ENCODE results near the gene ARHGEF37.
"Not testable (repeated sequence)": the region's sequence is repeated elsewhere in the genome, so short reads cannot be mapped to it uniquely, and the experiment has no call there.

ARHGEF37 gene

GRCh38 chr5:149593370-149593769 lies 12.1 kb downstream of the ARHGEF37 start:
- no peak overlapping the region for H3K4me3 ChIP-seq (ENCODE audit: low read length, poor library complexity, severe bottlenecking)
- no peak overlapping the region for H2AFZ ChIP-seq (ENCODE audit: low read length)
- H3K79me2 ChIP-seq (ENCODE audit: insufficient read depth, low read length), result no peaks in the 10 kb centered on the region
- H3F3A ChIP-seq (ENCODE audit: low read depth), result no peaks in the 10 kb centered on the region
- H3K4me2 ChIP-seq (ENCODE audit: low read depth, low read length, poor library complexity, severe bottlenecking), result no peak overlapping the region
- no peaks in the 10 kb centered on the region for H3K9me2 ChIP-seq (replicated peaks; ENCODE audit: low read depth, low read length)
- H3K9ac ChIP-seq (ENCODE audit: low read depth, low read length, poor library complexity, severe bottlenecking), result no peak overlapping the region
- no peak for TF ChIP-seq EZH2phosphoT487 (IDR thresholded peaks at IDR 0.05; ENCODE audit: borderline replicate concordance)
- no peak for TF ChIP-seq CTCF (conservative IDR thresholded peaks at IDR 0.05; ENCODE audit: low read length)
- no peaks in the 10 kb centered on the region for H3K9me3 ChIP-seq (ENCODE audit: insufficient read depth, low read depth, low read length)
- H4K20me1 ChIP-seq (ENCODE audit: insufficient read depth, low read length, poor library complexity, severe bottlenecking), result no peaks in the 10 kb centered on the region
- peaks cover 6% of the 10 kb centered on the region for H3K4me1 ChIP-seq (ENCODE audit: insufficient read depth, low read length, poor library complexity, severe bottlenecking)
- no peaks in the 10 kb centered on the region for H3K27me3 ChIP-seq (ENCODE audit: insufficient read depth, low read length, poor library complexity, severe bottlenecking)
- H3K36me3 ChIP-seq (ENCODE audit: insufficient read depth, low read length), result no peaks in the 10 kb centered on the region

GRCh38 chr5:149594206-149594895 lies 13.1 kb downstream of the ARHGEF37 start:
- no peaks in the 10 kb centered on the region for H3K36me3 ChIP-seq (ENCODE audit: insufficient read depth, low read length)
- no peaks in the 10 kb centered on the region for H3K79me2 ChIP-seq (ENCODE audit: insufficient read depth, low read length)
- H3F3A ChIP-seq (ENCODE audit: low read depth), result no peaks in the 10 kb centered on the region
- H3K4me3 ChIP-seq (ENCODE audit: low read length, poor library complexity, severe bottlenecking), result no peak overlapping the region
- H3K27me3 ChIP-seq (ENCODE audit: insufficient read depth, low read length, poor library complexity, severe bottlenecking), result no peaks in the 10 kb centered on the region
- H3K4me1 ChIP-seq (ENCODE audit: insufficient read depth, low read length, poor library complexity, severe bottlenecking), result peaks cover 6% of the 10 kb centered on the region
- H3K9me3 ChIP-seq (ENCODE audit: insufficient read depth, low read depth, low read length), result no peaks in the 10 kb centered on the region
- no peak overlapping the region for H3K9ac ChIP-seq (ENCODE audit: low read depth, low read length, poor library complexity, severe bottlenecking)
- no peak overlapping the region for H3K4me2 ChIP-seq (ENCODE audit: low read depth, low read length, poor library complexity, severe bottlenecking)
- no peak overlapping the region for H2AFZ ChIP-seq (ENCODE audit: low read length)
- no peaks in the 10 kb centered on the region for H3K9me2 ChIP-seq (replicated peaks; ENCODE audit: low read depth, low read length)
- H4K20me1 ChIP-seq (ENCODE audit: insufficient read depth, low read length, poor library complexity, severe bottlenecking), result no peaks in the 10 kb centered on the region
- no peak for TF ChIP-seq EZH2phosphoT487 (IDR thresholded peaks at IDR 0.05; ENCODE audit: borderline replicate concordance)
- TF ChIP-seq CTCF (conservative IDR thresholded peaks at IDR 0.05; ENCODE audit: low read length), result no peak

- not testable (repeated sequence) for H3K9ac ChIP-seq (ENCODE audit: low read depth, low read length, poor library complexity, severe bottlenecking); H3K36me3 ChIP-seq (ENCODE audit: insufficient read depth, low read length); H3K9me2 ChIP-seq (replicated peaks; ENCODE audit: low read depth, low read length); H3K27me3 ChIP-seq (ENCODE audit: insufficient read depth, low read length, poor library complexity, severe bottlenecking); H3K4me3 ChIP-seq (ENCODE audit: low read length, poor library complexity, severe bottlenecking); H3K9me3 ChIP-seq (ENCODE audit: insufficient read depth, low read depth, low read length); H3K79me2 ChIP-seq (ENCODE audit: insufficient read depth, low read length); H3K4me2 ChIP-seq (ENCODE audit: low read depth, low read length, poor library complexity, severe bottlenecking); H4K20me1 ChIP-seq (ENCODE audit: insufficient read depth, low read length, poor library complexity, severe bottlenecking); H3F3A ChIP-seq (ENCODE audit: low read depth); H3K4me1 ChIP-seq (ENCODE audit: insufficient read depth, low read length, poor library complexity, severe bottlenecking); H2AFZ ChIP-seq (ENCODE audit: low read length)
These were observed 13.8 kb downstream of the ARHGEF37 start for GRCh38 chr5:149595105-149595504.

GRCh38 chr5:149596712-149597111 lies 15.4 kb downstream of the ARHGEF37 start:
- Histone ChIP-seq H3K4me2 (ENCODE audit: low read depth, low read length, poor library complexity, severe bottlenecking) (peak overlapping the region; percentile 19), H3F3A (ENCODE audit: low read depth) (no peaks in the 10 kb centered on the region), H2AFZ (ENCODE audit: low read length) (peak overlapping the region; percentile 84), H3K36me3 (ENCODE audit: insufficient read depth, low read length) (no peaks in the 10 kb centered on the region), H3K4me1 (ENCODE audit: insufficient read depth, low read length, poor library complexity, severe bottlenecking) (peaks cover 6% of the 10 kb centered on the region), H4K20me1 (ENCODE audit: insufficient read depth, low read length, poor library complexity, severe bottlenecking) (no peaks in the 10 kb centered on the region), H3K9ac (ENCODE audit: low read depth, low read length, poor library complexity, severe bottlenecking) (no peak overlapping the region), H3K27me3 (ENCODE audit: insufficient read depth, low read length, poor library complexity, severe bottlenecking) (no peaks in the 10 kb centered on the region), H3K9me3 (ENCODE audit: insufficient read depth, low read depth, low read length) (no peaks in the 10 kb centered on the region), H3K79me2 (ENCODE audit: insufficient read depth, low read length) (no peaks in the 10 kb centered on the region), H3K4me3 (ENCODE audit: low read length, poor library complexity, severe bottlenecking) (no peak overlapping the region), H3K9me2 (replicated peaks; ENCODE audit: low read depth, low read length) (no peaks in the 10 kb centered on the region)
- TF ChIP-seq CTCF (conservative IDR thresholded peaks at IDR 0.05; ENCODE audit: low read length), result no peak
- no peak for TF ChIP-seq EZH2phosphoT487 (IDR thresholded peaks at IDR 0.05; ENCODE audit: borderline replicate concordance)

Data from Loucy (cell line).